Activated naive CD8-positive, alpha-beta T cell treated with anti-CD3 and anti-CD28 coated beads for 36 hours (primary cell): ENCODE data around the gene LINGO3. TPM values are rescaled to one million over a fixed set of nuclear protein-coding genes. Genes with fewer than 3 reads are reported as not detected.
A peak's percentile ranks its signal among the peaks of the same experiment; 100 is the strongest.

ENCODE experiments used
- DNase-seq: peaks from one replicate; pipeline ENCODE4 v3.0.0; 2021
- H3K27ac Mint-ChIP-seq: one replicate; pipeline ENCODE4 v1.8.0; 2022; ENCODE audit warnings: mild to moderate bottlenecking, moderate library complexity, mixed read lengths
- H3K27me3 Mint-ChIP-seq: one replicate; pipeline ENCODE4 v1.8.0; 2022; ENCODE audit warnings: mild to moderate bottlenecking, mixed read lengths
- H3K36me3 Mint-ChIP-seq: one replicate; pipeline ENCODE4 v1.8.0; 2021; ENCODE audit warnings: mild to moderate bottlenecking, mixed read lengths
- H3K4me1 Mint-ChIP-seq: one replicate; pipeline ENCODE4 v1.8.0; 2021; ENCODE audit warnings: mixed read lengths
- H3K4me3 Mint-ChIP-seq: one replicate; pipeline ENCODE4 v1.8.0; 2022; ENCODE audit warnings: mild to moderate bottlenecking, moderate library complexity, mixed read lengths
- H3K9me3 Mint-ChIP-seq: one replicate; pipeline ENCODE4 v1.8.0; 2022; ENCODE audit warnings: mixed read lengths
- total RNA-seq, 2 experiments: library from RNA; stranded (reverse); gene quantifications; one replicate each; pipeline ENCODE4 v1.2.3, GENCODE V29; 2021

Gene LINGO3
- total RNA-seq, 2 experiments from 2014 or later = 0.28 TPM; not detected in 1

DNA sequence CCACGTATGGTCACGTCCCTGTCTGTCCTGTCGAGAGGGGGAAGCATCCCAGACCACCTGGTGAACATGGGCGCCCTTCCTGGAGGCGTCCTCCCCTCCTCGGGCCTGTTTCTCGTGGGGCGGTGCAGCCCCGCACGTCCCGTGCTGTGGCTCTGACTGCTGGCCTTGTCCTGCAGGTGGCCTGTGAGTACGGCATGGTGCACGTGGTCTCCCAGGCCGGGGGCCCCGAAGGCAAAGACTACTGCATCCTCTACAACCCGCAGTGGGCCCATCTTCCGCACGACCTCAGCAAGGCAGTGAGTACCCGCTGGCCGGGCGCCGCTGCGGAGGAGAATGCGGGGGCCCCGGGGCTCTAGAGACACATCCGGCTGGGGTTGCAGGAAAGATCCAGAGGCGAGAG, 26.5 kb upstream of the LINGO3 start:
- Mint-ChIP-seq H3K4me1 (peaks cover 36% of the 10 kb centered on the region), H3K4me3 (no peak overlapping the region), H3K9me3 (peaks cover 7% of the 10 kb centered on the region), H3K27ac (no peak overlapping the region), H3K27me3 (no peaks in the 10 kb centered on the region), H3K36me3 (peaks cover 22% of the 10 kb centered on the region)
- no peak for DNase-seq

DNA sequence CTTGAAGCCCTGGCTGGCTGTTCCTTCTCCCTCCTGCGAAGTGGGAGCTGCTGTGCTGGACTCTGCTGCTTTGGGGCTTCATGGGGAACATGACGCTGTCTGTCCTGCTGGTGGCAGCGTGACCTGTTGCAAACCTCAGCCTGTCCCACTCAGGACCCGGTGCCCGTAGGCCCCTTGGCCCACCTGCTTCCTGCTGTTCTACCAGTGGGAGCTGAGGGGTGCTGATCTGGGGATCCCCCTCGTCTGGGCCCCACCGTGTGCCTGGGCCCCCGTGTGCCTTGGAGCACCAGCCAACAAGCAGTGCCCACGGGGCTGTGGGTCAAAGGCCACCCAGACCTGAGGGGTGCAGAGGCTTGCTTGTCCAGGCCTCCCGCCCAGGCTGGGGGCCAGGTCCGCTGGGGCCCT, 25.9 kb upstream of the LINGO3 start:
- Mint-ChIP-seq H3K27ac (peak overlapping the region; percentile 57), H3K4me3 (no peak overlapping the region), H3K4me1 (peaks cover 39% of the 10 kb centered on the region), H3K9me3 (peaks cover 7% of the 10 kb centered on the region), H3K27me3 (no peaks in the 10 kb centered on the region), H3K36me3 (peaks cover 24% of the 10 kb centered on the region)
- no peak for DNase-seq

DNA sequence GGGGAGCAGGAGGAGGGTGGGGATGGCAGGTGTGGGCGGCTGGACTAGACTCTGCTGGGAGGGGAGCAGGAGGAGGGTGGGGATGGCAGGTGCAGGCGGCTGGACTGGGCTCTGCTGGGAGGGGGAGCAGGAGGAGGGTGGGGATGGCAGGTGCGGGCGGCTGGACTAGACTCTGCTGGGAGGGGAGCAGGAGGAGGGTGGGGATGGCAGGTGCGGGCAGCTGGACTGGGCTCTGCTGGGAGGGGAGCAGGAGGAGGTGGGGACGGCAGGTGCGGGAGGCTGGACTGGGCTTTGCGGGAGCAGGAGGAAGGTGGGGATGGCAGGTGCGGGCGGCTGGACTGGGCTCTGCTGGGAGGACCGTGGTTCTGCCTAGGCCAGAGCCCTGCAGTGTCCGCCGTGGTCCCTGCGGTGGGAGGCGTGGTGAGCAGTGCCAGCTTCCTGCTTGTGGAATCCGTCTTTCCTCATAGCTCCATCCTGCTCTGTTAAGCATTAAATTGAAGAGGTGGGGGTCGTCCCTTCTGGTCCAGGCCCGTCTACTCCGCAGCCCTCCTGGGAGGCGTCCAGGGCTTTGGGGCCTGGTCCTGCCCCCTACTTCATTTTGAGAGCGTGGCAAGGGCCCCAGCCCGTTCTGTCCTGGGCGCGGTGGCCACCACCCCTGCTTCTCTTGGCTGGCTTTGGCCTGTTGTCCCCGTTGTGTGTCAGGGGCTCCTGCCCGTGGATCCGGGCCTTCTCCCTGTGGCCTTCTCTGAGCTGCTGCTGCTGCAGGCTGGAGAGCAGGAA, 25.3 kb upstream of the LINGO3 start:
- peak overlapping the region; percentile 19 for H3K4me3 Mint-ChIP-seq

GRCh38 chr19:2332341-2333026, 24.5 kb upstream of the LINGO3 start:
- peak overlapping the region; percentile 89 for H3K27ac Mint-ChIP-seq
- H3K27me3 Mint-ChIP-seq = no peaks in the 10 kb centered on the region
- peaks cover 41% of the 10 kb centered on the region for H3K4me1 Mint-ChIP-seq
- DNase-seq = peak; percentile 68
- H3K4me3 Mint-ChIP-seq = peak overlapping the region; percentile 57
- H3K9me3 Mint-ChIP-seq = peaks cover 7% of the 10 kb centered on the region
- peaks cover 31% of the 10 kb centered on the region for H3K36me3 Mint-ChIP-seq

More for the DNA sequence above, 25.3 kb upstream of the LINGO3 start:
- Mint-ChIP-seq H3K27ac (peak overlapping the region; percentile 57), H3K27me3 (no peaks in the 10 kb centered on the region), H3K9me3 (peaks cover 7% of the 10 kb centered on the region), H3K4me1 (peaks cover 39% of the 10 kb centered on the region), H3K36me3 (peaks cover 26% of the 10 kb centered on the region)
- DNase-seq = no peak

DNA sequence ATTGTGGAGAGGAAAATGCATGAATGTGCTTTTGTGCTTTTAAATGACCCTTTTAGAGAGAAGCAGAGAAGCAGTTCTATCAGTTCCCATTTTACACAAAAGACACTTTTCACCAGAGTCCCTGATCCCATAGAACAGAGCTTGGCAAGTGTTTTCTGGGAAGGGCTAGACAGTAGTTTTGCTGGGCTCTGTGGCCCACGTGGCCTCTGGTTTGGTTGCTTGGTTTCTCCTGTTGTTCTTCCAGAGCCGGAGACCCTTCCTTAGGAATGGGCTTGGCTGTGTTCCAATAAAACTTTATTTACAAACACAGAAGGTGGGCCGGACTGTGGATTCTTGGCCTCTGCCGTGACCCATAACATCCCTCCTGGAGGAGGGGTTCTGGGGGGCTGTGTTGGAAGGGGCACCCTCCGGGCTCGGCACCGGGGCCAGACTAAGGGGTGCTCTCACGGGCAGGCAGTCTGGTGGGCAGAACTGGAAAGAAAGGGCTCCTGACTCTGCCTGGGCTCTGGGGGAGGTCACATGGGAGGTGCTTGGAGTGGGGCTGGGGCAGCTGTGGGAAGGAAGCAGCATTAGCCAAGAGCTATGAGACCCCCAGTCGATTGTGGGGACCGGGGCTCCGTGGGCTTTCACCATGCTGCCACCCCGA, 23.8 kb upstream of the LINGO3 start:
- no peaks in the 10 kb centered on the region for H3K27me3 Mint-ChIP-seq
- H3K9me3 Mint-ChIP-seq = peaks cover 7% of the 10 kb centered on the region
- H3K4me1 Mint-ChIP-seq = peaks cover 49% of the 10 kb centered on the region
- DNase-seq = no peak
- peaks cover 38% of the 10 kb centered on the region for H3K36me3 Mint-ChIP-seq
- H3K27ac Mint-ChIP-seq = peak overlapping the region; percentile 89
- H3K4me3 Mint-ChIP-seq = peak overlapping the region; percentile 57

GRCh38 chr19:2330632-2331284, 22.8 kb upstream of the LINGO3 start:
- peaks cover 5% of the 10 kb centered on the region for H3K9me3 Mint-ChIP-seq
- H3K4me3 Mint-ChIP-seq = peak overlapping the region; percentile 34
- peaks cover 57% of the 10 kb centered on the region for H3K4me1 Mint-ChIP-seq
- H3K27me3 Mint-ChIP-seq = no peaks in the 10 kb centered on the region
- H3K36me3 Mint-ChIP-seq = peaks cover 37% of the 10 kb centered on the region
- no peak overlapping the region for H3K27ac Mint-ChIP-seq
- no peak for DNase-seq

DNA sequence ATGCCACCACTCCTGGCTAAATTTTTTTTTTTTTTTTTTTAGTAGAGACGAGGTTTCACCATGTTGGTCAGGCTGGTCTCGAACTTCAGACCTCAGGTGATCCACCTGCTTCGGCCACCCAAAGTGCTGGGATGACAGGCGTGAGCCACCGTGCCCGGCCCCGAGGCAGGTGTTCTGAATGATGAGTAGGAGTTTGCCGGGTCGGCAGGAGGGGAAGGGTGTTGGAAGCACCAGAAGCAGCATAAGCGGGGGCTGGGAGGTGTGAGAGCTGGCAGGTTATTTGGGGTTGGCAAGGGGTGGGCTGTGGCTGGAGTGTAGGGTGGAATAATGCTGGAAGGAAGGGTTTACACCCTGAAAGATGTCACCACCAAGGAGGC, 22.3 kb upstream of the LINGO3 start:
- H3K27ac Mint-ChIP-seq = no peak overlapping the region
- H3K4me3 Mint-ChIP-seq = peak overlapping the region; percentile 34
- H3K27me3 Mint-ChIP-seq = no peaks in the 10 kb centered on the region
- peaks cover 36% of the 10 kb centered on the region for H3K36me3 Mint-ChIP-seq
- peaks cover 59% of the 10 kb centered on the region for H3K4me1 Mint-ChIP-seq
- H3K9me3 Mint-ChIP-seq = peaks cover 2% of the 10 kb centered on the region
- no peak for DNase-seq

DNA sequence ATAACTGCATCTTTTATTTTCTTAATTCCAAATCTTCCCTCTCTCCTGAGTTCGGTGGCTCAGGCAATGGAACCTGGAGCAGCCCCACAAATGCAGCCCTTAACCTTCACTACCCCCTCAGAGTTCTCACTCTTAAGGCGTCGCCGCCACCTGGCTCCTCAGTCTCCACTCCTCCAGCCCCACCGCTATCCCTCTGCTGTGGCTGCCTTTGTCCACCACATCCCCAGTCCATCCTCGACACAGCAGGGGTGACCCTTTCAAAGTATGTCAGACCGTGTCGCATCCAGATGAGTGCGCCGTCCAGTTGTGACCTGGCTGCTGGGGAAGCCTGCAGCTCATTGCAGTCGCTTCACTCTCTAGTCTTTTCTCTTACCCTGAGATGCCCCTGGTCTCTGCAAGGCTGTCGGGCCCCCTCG, 21.6 kb upstream of the LINGO3 start:
- no peak for DNase-seq
- Mint-ChIP-seq H3K4me1 (peaks cover 65% of the 10 kb centered on the region), H3K27ac (peak overlapping the region; percentile 83), H3K4me3 (peak overlapping the region; percentile 91), H3K9me3 (no peaks in the 10 kb centered on the region), H3K36me3 (peaks cover 32% of the 10 kb centered on the region), H3K27me3 (no peaks in the 10 kb centered on the region)

DNA sequence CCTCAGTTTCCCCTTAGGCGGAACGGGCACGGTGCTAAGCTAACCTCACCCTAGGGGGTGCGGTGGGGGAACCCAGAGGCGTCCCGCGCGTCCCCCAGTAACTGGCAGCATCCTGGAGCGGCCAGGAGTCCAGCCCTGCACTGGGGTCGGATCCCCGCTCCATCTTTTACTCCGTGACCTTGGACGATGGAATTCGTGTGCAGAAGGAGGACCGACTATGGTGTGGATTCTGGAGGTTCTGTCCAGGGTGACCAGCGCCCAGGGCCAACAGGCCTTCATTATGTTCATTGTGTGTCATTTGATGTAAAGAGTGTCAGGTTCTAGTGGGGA, 21.2 kb upstream of the LINGO3 start:
- no peak for DNase-seq
- no peaks in the 10 kb centered on the region for H3K9me3 Mint-ChIP-seq

DNA sequence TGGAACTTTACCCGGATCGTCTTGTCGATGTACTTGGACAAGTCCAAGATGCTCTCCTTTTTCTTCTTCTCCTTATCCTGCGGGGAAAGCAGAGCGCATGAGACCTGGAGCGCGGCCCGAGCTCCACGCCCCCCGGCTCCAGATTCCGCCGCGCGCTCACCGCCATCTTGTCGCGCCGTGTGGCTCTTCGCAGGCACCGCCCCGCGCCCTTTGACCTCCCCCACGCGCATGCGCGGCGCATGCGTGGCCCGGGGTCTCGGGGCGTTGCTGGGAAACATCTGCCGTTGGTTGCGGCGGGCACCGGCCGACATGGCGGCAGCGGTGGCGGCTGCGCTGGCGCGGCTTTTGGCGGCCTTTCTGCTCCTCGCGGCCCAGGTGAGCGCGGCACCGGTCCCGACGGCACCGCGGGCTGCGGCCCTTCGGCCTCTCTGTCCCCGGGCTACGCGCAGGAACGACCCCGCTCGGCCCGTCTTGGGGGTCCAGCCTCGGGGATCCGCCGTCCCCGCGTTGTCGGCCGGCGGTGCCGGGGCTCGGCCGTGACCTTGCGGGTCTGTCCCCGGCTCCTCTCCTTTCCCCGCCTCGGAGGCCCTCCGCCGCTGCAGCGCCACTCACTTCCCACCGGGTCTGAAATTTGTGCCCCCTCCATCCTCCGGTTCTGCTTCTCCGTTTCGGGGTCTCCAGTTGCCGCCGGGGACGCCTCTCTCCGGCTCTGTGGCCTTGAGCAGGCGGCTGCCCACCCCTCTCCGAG, 20.6 kb upstream of the LINGO3 start, which contains the start of the genes LSM7 and SPPL2B:
Gene LSM7, minus strand, starts transcription at position 186 of the 748 bp plus-strand sequence. Its CDS starts 20 bp downstream, at position 166.
Gene SPPL2B, plus strand, starts transcription at position 284 of the 748 bp plus-strand sequence. Its CDS starts 26 bp downstream, at position 310.
- H3K9me3 Mint-ChIP-seq = no peaks in the 10 kb centered on the region
- peaks cover 30% of the 10 kb centered on the region for H3K36me3 Mint-ChIP-seq
- peak; percentile 95 for DNase-seq
- H3K4me3 Mint-ChIP-seq = peak within 1 kb of the TSS; percentile 98
- H3K27me3 Mint-ChIP-seq = no peaks in the 10 kb centered on the region
- H3K27ac Mint-ChIP-seq = peak within 1 kb of the TSS; percentile 97
- peaks cover 61% of the 10 kb centered on the region for H3K4me1 Mint-ChIP-seq

More for the DNA sequence above, 21.2 kb upstream of the LINGO3 start:
- Mint-ChIP-seq H3K27ac (peak overlapping the region; percentile 83), H3K4me3 (peak overlapping the region; percentile 91), H3K4me1 (peaks cover 65% of the 10 kb centered on the region), H3K36me3 (peaks cover 32% of the 10 kb centered on the region), H3K27me3 (no peaks in the 10 kb centered on the region)

- DNase-seq = peak; percentile 76
- H3K4me3 Mint-ChIP-seq = peak overlapping the region; percentile 98
- H3K27me3 Mint-ChIP-seq = no peaks in the 10 kb centered on the region
- H3K27ac Mint-ChIP-seq = peak overlapping the region; percentile 97
- H3K4me1 Mint-ChIP-seq = peaks cover 57% of the 10 kb centered on the region
- no peaks in the 10 kb centered on the region for H3K9me3 Mint-ChIP-seq
- H3K36me3 Mint-ChIP-seq = peaks cover 30% of the 10 kb centered on the region
Measured at GRCh38 chr19:2327773-2328400, 19.9 kb upstream of the LINGO3 start.

DNA sequence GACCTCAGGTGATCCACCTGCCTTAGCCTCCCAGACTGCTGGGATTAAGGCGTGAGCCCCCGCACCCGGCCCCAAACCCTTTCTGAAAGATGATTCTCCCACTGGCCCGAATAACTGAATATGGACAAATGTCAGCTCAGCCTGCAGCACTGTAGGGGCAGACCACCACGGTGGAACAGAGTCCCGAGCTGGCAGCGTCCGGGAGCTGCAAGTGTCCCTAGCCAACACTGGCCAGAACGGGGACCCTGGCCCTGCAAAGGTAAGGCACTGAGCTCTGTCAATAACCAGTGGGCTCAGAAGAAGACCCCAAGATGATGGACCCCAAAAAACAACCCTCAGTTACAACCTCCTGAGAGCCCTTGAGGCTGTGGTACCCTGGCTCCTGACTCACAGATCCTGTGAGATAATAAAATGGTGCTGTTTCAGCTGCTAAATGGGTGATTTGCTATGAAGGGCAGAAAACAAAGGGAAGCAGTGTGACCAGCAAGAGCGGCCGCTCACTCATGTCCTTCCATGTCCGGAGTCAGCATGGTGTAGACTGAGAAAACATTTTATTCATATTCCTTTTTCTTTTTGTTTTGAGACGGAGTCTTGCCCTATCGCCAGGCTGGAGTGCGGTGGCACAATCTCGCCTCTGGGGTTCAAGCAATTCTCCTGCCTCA, 18.9 kb upstream of the LINGO3 start:
- peak overlapping the region; percentile 98 for H3K4me3 Mint-ChIP-seq
- no peaks in the 10 kb centered on the region for H3K9me3 Mint-ChIP-seq
- H3K27ac Mint-ChIP-seq = peak overlapping the region; percentile 97
- peaks cover 49% of the 10 kb centered on the region for H3K4me1 Mint-ChIP-seq
- H3K36me3 Mint-ChIP-seq = peaks cover 30% of the 10 kb centered on the region
- DNase-seq = no peak
- no peaks in the 10 kb centered on the region for H3K27me3 Mint-ChIP-seq

GRCh38 chr19:2325281-2326046, 17.5 kb upstream of the LINGO3 start:
- H3K27me3 Mint-ChIP-seq = no peaks in the 10 kb centered on the region

More at GRCh38 chr19:2325281-2326046, 17.5 kb upstream of the LINGO3 start:
- Mint-ChIP-seq H3K36me3 (peaks cover 30% of the 10 kb centered on the region), H3K9me3 (no peaks in the 10 kb centered on the region), H3K27ac (peak overlapping the region; percentile 68), H3K4me1 (peaks cover 37% of the 10 kb centered on the region), H3K4me3 (peak overlapping the region; percentile 58)
- DNase-seq = no peak
